Stimulated activated CD8-positive, alpha-beta memory T cell treated with anti-CD3 and anti-CD28 coated beads, Interleukin-15, amount 100 ng/mL, for 4 hours (primary cell): ENCODE results near the gene HEXIM1.

Experiments
- DNase-seq, 2 donors: peaks; one replicate each; pipeline ENCODE4 v3.0.0-alpha.2; 2020; ENCODE audit warnings: low read depth in 2 of 2

The HEXIM1 gene

DNA sequence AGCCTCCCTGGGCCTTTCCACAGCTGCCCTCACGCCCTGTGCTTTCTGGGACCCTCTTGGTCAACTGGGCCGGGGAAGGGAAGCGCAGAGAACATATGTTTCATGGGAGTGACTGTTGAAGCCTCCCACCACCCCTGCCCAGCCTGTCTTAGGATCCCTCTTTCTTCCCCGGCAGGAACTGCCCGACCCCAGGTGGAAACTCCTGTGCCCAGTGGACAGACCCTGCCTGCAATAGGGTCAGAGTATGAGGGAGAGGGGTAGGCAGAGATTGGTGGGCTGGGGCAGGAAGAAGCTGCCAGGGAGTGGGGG, 23.9 kb downstream of the HEXIM1 start:
- DNase-seq, result no peak

DNA sequence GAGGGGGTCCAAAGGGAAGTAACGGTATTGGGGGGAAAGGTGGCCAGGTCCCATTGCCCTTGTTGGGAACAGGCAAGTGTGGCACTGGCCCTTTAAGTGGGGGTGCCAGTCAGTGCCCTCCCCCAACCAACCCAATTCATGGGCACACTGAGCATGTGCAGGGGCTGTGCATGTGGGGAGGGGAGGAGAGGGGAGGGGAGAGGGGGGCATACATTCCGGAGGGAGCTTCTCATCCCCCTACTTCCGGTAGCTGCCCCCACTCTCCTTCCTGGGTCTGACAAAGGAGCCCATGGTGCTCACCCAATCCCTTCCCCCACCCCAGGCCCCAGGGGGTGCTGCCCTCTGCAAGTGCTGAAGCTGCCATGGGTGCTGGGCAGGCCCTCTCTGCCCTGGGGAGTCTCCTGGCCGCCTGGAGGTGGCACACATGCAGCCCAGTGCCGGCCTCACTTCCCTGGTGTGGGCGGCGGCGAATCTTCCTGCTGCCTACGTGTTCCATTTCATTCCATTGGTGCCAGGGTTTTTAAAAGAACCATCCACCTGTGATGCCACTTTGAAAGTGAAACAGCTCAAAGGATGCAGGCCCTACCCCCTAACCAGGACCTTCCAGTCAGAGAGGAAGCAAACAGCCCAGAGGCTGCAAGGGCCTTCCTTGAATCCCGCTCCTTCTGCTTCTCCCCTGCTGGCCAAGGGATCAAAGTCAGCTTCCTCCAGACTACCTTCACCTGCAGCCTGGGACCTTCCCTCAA, 24.4 kb downstream of the HEXIM1 start:
- DNase-seq, result no peak

DNA sequence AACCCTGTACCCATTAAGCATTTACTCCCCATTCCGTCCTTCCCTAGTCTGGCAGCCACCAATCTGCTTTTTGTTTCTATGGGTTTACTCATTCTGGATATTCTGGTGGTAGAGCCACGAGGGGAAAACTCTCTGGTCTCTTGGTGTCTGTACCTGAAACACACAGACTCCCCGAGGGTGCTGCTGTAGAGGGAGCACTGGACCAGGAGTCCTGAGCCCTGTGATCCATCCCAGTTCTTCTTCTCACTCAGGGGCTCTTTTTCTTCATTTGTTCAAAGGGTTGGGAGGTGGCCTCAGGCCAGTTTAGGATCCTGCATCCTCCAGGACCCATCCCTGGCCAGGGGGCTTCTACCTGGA, 27.5 kb downstream of the HEXIM1 start:
- DNase-seq, result no peak

DNA sequence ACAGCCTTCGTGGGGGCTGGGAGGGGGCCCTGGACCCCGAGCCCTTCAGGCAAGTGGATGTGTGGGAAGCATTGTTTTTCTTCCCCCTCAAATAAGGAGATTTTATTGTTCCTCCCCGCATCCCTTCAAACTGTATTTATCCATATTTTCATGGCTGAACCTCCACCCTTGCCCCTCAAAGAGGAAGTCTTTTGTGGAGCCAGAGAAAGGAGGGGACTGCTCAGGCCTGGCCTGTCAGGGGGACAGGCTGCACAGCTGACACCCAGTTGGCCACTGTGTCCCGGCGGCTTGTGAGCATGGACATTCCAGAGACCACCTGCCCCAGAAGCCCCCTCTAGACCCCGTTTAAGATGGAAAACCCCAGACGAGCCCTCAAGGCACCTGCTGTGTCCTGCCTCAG, 29.3 kb downstream of the HEXIM1 start:
- no peak for DNase-seq

DNA sequence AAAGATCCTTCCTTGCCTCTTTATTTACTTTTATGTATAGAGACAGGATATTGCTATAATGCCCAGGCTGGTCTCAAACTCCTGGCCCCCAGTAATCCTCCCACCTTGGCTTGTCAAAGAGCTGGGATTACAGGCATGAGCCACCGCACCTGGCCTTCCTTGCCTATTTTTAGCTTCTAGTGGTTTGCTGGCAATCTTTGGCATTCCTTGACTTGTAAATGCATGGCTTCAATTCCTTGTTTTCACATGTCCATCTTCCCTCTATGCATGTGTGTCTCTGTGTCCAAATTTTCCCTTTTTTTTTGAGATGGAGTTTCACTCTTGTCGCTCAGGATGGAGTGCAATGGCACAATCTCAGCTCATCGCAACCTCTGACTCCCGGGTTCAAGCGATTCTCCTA, 35.9 kb downstream of the HEXIM1 start:
- no peak for DNase-seq

DNA sequence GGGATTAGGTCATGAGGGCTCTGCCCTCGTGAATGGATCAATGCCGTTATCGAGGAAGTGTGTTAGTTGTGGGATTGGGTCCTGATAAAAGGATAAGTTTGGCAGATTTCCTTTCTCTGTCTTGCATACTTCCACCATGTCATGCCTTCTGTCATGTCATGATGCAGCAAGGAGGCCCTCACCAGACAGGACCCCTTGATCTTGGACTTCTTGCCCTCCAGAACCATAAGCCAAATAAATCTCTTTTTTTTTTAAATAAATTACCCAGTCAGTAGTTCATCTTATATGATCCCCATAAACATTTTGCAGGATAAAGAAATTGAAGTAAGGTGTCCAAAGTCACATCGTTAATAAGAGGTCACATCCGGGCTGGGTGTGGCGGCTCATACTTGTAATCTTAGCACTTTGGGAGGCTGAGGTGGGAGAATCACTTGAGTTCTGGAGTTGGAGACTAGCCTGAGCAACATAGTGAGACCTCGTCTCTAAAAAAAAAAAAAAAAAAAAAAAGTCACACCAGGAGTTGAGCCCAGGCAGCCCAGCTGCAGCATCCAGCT, 38.6 kb downstream of the HEXIM1 start:
- DNase-seq, result no peak

DNA sequence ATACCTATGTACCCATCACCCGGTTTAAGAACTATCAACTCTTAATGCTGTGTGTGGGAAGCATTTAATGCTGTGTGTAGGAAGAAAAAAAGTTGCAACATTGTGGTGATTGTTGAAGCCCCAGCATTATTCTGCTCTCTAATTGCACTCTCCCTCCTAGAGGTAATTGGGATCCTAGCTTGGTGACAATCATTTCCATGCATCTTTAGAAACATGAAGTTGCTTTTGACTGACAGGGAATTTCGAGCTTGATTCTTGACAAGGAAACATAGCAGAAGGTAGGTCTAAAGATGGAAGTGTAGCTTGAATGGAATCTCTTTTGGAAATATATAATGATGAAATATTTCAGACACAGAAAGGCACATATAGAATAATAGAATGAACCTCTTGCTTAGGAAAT, 40.7 kb downstream of the HEXIM1 start:
- no peak for DNase-seq

DNA sequence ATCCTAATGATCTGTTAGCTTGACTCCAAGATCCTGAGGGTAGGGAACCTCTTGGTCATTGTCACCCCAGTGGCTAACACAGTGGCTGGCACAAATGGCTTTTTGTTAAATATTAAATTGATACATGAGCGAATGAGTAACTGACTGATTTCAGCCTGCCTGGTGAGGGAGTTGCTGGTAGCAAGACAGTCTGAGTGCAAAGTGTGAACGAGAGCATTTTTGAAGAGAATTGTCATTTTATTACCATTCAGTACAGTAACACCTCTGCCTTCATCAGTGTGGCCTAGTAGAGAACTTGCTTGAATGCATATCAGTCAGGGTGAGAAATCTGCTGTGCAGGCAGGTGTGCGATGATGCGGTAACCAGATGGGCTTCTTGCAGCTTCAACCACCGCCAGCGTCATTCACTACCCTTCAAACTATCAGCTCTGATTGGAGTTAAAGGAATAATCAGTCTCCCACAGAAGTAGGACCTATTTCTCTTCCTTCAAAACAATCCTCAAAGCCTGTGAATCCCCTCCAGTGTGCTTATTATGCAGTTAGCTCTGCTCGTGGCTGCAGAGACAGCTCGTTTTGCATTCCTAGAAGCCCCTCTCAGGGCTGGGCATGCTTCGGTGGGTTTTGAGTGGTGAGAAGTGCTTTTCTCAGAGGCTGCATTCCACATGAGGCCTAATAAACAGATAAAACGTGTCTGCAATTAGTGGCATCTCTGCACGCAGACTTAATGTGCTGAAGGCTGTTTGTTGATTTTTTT, 42.4 kb downstream of the HEXIM1 start:
- no peak for DNase-seq

DNA sequence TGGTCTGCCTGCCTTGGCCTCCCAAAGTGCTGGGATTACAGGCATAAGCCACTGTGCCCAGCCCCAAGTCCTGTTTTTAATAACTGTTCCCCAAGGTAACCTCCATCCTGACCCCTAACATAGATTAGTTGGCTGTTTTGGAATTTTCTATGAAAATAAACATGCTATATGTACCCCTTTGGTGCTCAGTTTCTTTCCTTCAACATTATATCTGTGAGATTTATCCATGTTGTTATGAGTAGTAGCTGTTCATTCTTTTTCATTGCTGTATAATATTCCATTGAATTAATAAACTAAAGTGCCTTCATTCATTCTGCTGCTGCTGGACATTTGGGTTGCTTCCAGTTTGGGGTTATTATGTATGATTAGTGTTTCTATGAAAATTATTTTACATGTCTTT, 47.1 kb downstream of the HEXIM1 start:
- DNase-seq, result no peak

DNA sequence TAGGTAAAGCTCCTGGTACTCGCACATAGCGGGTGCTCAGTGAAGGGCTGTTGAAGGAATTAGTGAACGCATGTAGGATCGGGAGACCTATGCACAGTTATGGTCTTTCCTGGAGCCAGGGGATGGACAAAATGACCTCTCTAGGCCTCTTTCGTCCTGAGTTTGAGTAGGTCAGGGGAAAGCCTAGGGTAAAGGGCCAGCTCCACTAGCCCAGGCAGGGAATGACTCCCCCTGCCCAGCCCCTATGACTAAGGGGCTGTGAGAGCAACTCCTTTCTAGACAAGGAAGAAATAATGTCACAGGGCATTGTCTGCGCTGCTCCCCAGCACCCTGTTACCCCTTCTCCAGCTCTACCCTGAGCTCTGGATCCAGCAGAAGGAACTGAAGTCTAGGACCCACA, 48.8 kb downstream of the HEXIM1 start:
- DNase-seq, result no peak

DNA sequence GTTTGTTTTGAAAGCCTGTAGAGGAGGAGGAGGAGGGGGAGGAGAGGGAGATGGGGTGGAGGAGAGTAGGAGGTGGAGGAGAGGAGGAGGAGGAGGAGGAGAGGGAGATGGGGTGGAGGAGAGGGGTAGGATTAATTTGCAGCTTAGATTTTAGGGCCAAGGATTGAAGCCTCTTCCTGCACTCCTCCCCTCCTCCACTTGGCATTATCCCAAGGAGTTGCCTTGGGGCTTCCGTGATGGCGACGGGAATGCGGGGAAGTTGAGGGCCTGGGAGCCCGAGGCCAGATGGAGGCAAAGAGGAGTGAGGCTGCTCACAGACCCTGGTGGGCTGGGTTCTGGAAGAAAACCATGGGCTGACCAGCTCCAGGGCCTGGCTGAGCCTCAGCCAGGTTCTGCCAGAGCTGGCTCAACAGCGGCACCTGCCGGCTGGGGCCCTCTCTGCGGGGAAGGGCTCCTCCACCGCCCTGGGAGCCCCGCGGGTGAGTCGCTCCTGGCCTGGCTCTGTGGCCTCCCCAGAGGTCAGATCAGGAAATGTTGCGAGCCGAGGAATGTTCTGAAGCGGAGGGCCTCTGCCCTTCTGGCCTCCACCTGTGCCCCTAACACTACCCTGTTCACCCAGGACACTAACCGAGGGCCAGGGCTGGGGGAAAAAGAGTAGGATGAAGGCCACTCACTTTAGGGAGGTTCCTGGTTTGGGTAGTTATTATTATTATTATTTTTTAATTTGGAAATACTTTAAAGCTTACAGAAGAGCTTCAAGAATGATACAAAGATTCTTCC, 49.5 kb downstream of the HEXIM1 start:
- peak; percentile 61 to 65 for DNase-seq

DNA sequence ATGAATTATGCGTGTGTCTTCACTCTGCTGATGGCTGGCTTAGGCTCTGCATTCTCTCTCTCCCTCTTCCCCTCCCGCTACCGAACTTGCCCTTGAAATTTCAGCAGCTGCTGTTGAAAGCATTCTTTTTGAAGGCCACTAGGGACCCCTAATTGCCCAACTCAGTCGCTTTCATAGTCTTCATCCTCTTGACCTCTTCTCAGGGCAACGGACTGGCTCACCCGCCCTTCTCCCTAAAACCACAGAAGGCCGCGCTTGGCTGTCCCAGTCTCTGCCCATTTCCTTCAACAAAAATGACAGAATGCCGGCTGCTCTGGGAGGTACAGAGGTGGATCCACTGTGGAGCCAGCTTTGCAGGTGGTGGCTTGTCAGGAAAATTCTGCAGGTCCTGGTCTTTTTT, 52.4 kb downstream of the HEXIM1 start:
- no peak for DNase-seq

DNA sequence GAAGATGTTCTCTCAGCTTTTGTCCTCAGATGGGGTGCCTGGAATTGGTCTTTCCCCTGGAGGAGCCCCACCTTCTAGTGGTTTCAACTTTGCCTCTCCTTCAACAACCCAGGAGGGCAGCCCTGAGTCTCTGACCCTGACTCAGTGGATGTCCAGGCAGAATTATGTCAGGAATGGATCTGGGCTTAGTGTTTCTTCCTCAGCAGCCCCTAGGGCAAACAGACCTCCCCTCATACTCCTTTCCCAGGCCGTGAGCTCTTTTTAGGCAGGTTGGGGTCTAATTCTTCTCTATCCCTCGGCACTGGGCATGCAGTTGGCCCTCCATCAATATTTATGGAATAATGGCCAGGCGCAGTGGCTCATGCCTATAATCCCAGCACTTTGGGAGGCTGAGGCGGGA, 53.2 kb downstream of the HEXIM1 start:
- no peak for DNase-seq
